Parathyroid adenoma (tissue), 2 donors: ENCODE results near the gene TROAP.
"Not testable (repeated sequence)": the region's sequence is repeated elsewhere in the genome, so short reads cannot be mapped to it uniquely, and the experiment has no call there.

Experiments used
- H2AFZ ChIP-seq: fragments of 300-600 bp; sonication (generic); one replicate; pipeline ENCODE4 v1.7.0; 2017; ENCODE audit warnings: antibody characterized with exemption, mild to moderate bottlenecking
- H3K27ac ChIP-seq: fragments of 300-600 bp; sonication (generic); one replicate; pipeline ENCODE4 v1.7.0; 2017
- H3K27me3 ChIP-seq: fragments of 300-600 bp; sonication (generic); one replicate; pipeline ENCODE4 v1.7.0; 2017; ENCODE audit warnings: low read length; ENCODE audit not compliant: control insufficient read depth, insufficient read depth
- H3K36me3 ChIP-seq: fragments of 300-600 bp; sonication (generic); one replicate; pipeline ENCODE4 v1.7.0; 2017; ENCODE audit warnings: low read length; ENCODE audit not compliant: control insufficient read depth, insufficient read depth
- H3K4me1 ChIP-seq: fragments of 300-600 bp; sonication (generic); one replicate; pipeline ENCODE4 v1.7.0; 2017; ENCODE audit warnings: control low read depth
- H3K4me2 ChIP-seq: fragments of 300-600 bp; sonication (generic); one replicate; pipeline ENCODE4 v1.7.0; 2017; ENCODE audit warnings: low read length
- H3K4me3 ChIP-seq: fragments of 300-600 bp; sonication (generic); one replicate; pipeline ENCODE4 v1.7.0; 2017; ENCODE audit warnings: low read depth, low read length
- H3K79me2 ChIP-seq: fragments of 300-600 bp; sonication (generic); one replicate; pipeline ENCODE4 v1.7.0; 2017; ENCODE audit warnings: control low read depth
- H3K9ac ChIP-seq: fragments of 300-600 bp; sonication (generic); one replicate; pipeline ENCODE4 v1.7.0; 2017; ENCODE audit warnings: mild to moderate bottlenecking
- H3K9me3 ChIP-seq: fragments of 300-600 bp; sonication (generic); one replicate; pipeline ENCODE4 v1.7.0; 2017; ENCODE audit warnings: low read length; ENCODE audit not compliant: control insufficient read depth
- CTCF ChIP-seq: fragments of 300-600 bp; sonication (generic); IDR thresholded peaks from one replicate; pipeline ENCODE4 v1.7.0; 2017; ENCODE audit warnings: antibody characterized with exemption, mild to moderate bottlenecking
- donor health status: primary hyperparathyroidism.

The TROAP gene

GRCh38 chr12:49309386-49309785 lies 13.7 kb upstream of the TROAP start:
- H2AFZ ChIP-seq = no peak overlapping the region
- H3K9me3 ChIP-seq = no peaks in the 10 kb centered on the region
- no peaks in the 10 kb centered on the region for H3K27me3 ChIP-seq
- H3K4me2 ChIP-seq = no peak overlapping the region
- TF ChIP-seq CTCF = no peak
- no peak overlapping the region for H3K4me3 ChIP-seq
- H3K27ac ChIP-seq = no peak overlapping the region
- H3K9ac ChIP-seq = no peak overlapping the region
- no peaks in the 10 kb centered on the region for H3K36me3 ChIP-seq
- no peaks in the 10 kb centered on the region for H3K79me2 ChIP-seq
- no peaks in the 10 kb centered on the region for H3K4me1 ChIP-seq

- H3K9ac ChIP-seq, H3K4me2 ChIP-seq, H2AFZ ChIP-seq, H3K4me3 ChIP-seq, H3K36me3 ChIP-seq, H3K9me3 ChIP-seq, H3K27ac ChIP-seq, H3K79me2 ChIP-seq, H3K4me1 ChIP-seq, H3K27me3 ChIP-seq: not testable (repeated sequence)
Observed at GRCh38 chr12:49310451-49311000, 12.5 kb upstream of the TROAP start.

GRCh38 chr12:49314811-49315210 lies 8.2 kb upstream of the TROAP start:
- no peak overlapping the region for H3K9ac ChIP-seq
- no peaks in the 10 kb centered on the region for H3K27me3 ChIP-seq

GRCh38 chr12:49317118-49317517 lies 5.9 kb upstream of the TROAP start:
- not testable (repeated sequence) for H3K9ac ChIP-seq, H3K4me3 ChIP-seq, H3K4me1 ChIP-seq, H2AFZ ChIP-seq, H3K9me3 ChIP-seq, H3K79me2 ChIP-seq, H3K27me3 ChIP-seq, H3K36me3 ChIP-seq, H3K27ac ChIP-seq, H3K4me2 ChIP-seq

More at GRCh38 chr12:49314811-49315210, 8.2 kb upstream of the TROAP start:
- Histone ChIP-seq H3K79me2 (no peaks in the 10 kb centered on the region), H2AFZ (no peak overlapping the region), H3K27ac (no peak overlapping the region), H3K4me3 (no peak overlapping the region), H3K9me3 (no peaks in the 10 kb centered on the region), H3K4me1 (no peaks in the 10 kb centered on the region), H3K4me2 (no peak overlapping the region), H3K36me3 (no peaks in the 10 kb centered on the region)
- TF ChIP-seq CTCF = no peak

- H3K27me3 ChIP-seq, H3K9ac ChIP-seq, H3K4me2 ChIP-seq, H3K27ac ChIP-seq, H3K36me3 ChIP-seq, H3K9me3 ChIP-seq, H3K79me2 ChIP-seq, H3K4me1 ChIP-seq, H3K4me3 ChIP-seq: not testable (repeated sequence)
- H2AFZ ChIP-seq = peak overlapping the region; percentile 17
Observed at GRCh38 chr12:49320411-49321103, 2.5 kb upstream of the TROAP start.

GRCh38 chr12:49322367-49322707 lies 718 bp upstream of the TROAP start:
- Histone ChIP-seq H3K79me2 (no peaks in the 10 kb centered on the region), H3K9me3 (no peaks in the 10 kb centered on the region), H3K36me3 (no peaks in the 10 kb centered on the region), H2AFZ (peak overlapping the region; percentile 99), H3K4me1 (no peaks in the 10 kb centered on the region), H3K27ac (no peak overlapping the region), H3K27me3 (no peaks in the 10 kb centered on the region), H3K4me3 (peak overlapping the region; percentile 74), H3K9ac (no peak overlapping the region), H3K4me2 (peak overlapping the region; percentile 68)
- no peak for TF ChIP-seq CTCF
